HG03460 (cell line): Measurements from ENCODE around the gene PCSK9.
"Not testable (repeated sequence)": the region's sequence is repeated elsewhere in the genome, so short reads cannot be mapped to it uniquely, and the experiment has no call there.

Experiments used
- ATAC-seq: cut with Tn5 transposase; IDR thresholded peaks from one replicate; pipeline ENCODE4 v1.9.1; 2021; ENCODE audit not compliant: unreplicated experiment

PCSK9 gene

DNA sequence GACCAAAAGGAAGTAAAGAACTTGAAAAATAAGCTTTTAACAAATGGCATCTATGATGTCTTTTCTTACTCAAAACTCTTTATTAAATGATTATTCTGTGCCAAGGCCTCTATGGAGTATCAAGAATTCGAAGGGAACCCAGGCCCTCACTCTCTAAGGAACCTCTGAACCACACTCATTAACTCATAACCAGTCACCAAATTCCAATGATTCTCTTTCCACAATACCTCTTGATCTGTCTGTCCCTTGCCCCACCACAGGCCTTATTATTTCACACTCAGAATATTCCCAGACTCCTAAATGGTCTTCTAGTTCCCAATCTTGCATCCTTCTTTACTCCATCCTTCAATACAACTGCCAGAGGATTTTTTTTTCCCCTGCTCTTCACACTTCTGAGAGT lies 37.0 kb downstream of the PCSK9 start:
- ATAC-seq, result no peak

DNA sequence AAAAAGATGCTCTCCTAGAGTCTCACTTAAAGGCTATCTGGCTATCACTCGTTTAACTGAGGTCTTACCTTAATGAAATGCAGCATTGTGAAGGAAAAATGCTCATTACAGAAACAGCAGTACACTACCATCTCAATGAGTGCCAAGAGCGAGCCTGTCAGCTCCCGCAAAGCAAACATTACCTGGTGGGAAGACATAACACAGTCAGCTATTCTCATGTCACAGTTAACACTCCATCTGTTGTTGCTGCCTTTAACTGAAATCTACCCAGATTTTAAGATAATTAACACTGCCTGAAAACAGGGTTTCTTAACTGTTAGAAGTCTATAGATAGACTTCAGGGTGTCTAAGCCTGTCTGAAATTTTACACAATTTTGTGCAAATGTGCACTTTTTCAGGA lies 39.1 kb downstream of the PCSK9 start:
- no peak for ATAC-seq

DNA sequence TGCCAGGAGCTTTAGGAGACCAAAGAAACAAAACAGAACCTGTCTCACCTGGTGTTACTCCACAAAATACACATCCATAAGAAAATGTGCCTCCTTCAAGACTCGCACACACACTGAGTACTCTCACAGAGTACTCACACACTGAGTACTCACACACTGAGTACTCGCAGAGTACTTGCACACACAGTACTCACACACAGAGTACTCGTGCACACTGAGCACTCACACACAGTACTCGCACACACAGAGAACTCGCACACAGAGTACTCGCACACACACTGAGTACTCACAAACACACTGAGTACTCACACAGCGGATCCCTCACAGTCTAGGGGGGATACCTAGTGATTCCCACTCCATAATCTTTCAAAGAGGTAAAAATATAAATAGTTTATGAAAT lies 40.3 kb downstream of the PCSK9 start:
- no peak for ATAC-seq

GRCh38 chr1:55081188-55081904 lies 42.0 kb downstream of the PCSK9 start:
- no peak for ATAC-seq

- no peak for ATAC-seq
These were observed 42.6 kb downstream of the PCSK9 start for GRCh38 chr1:55081905-55082296.

- no peak for ATAC-seq
These were observed 44.9 kb downstream of the PCSK9 start for GRCh38 chr1:55084257-55084656.

DNA sequence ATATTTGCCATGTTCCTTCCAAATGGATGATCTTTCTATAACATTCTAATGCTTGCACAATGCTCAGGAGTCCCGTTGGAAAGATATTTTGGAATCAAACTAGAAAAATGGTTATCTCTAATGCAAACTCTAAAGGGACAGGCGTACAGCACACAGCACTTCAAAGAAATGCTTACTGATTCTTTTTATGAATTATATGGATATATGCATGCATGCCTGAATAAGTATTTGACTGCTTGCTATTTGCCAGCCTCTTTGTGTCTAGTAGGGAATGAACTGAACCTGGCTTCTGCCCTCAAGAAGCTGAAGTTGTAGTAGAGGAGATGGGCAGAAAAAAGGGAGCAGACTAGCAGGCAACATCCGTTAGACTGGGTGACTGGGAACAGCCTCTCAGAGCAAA lies 48.1 kb downstream of the PCSK9 start:
- no peak for ATAC-seq

GRCh38 chr1:55088413-55088812 lies 49.1 kb downstream of the PCSK9 start:
- ATAC-seq, result no peak

GRCh38 chr1:55089683-55090082 lies 50.3 kb downstream of the PCSK9 start:
- no peak for ATAC-seq

- no peak for ATAC-seq
These were observed 53.1 kb downstream of the PCSK9 start for GRCh38 chr1:55092475-55092874.

- no peak for ATAC-seq
These were observed 55.7 kb downstream of the PCSK9 start for GRCh38 chr1:55095095-55095494.

- ATAC-seq, result no peak
These were observed 64.5 kb downstream of the PCSK9 start for GRCh38 chr1:55103891-55104290.

- ATAC-seq, result no peak
These were observed 67.8 kb downstream of the PCSK9 start for GRCh38 chr1:55107101-55107500.

DNA sequence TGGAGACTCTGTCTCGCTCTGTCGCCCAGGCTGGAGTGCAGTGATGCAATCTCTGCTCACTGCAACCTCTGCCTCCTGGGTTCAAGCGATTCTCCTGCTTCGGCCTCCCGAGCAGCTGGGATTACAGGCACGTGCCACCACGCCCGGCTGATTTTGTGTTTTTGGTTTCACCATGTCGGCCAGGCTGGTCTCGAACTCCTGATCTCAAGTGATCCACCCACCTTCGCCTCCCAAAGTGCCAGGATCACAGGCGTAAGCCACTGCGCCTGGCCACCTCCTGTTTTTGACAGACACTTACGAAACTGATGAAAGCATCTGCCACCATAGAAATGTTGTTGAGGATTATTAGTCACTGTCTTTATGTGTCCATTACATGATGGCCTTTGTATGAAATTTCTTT lies 69.7 kb downstream of the PCSK9 start:
- not testable (repeated sequence) for ATAC-seq
